Right lobe of liver (tissue), 4 donors: ENCODE results near the gene DEXI.

Experiments used
- CTCF ChIP-seq, 4 donors: fragments of 200-600 bp in 3 of 4; fragments of 450-650 bp in 1 of 4; IDR thresholded peaks; one replicate each; pipeline versions ENCODE4 v1.5.1 to v1.8.0; 2016 to 2022; ENCODE audit warnings: antibody characterized with exemption in 4 of 4, mild to moderate bottlenecking in 2 of 4
- POLR2A ChIP-seq: fragments of 450-650 bp; IDR thresholded peaks from one replicate; pipeline ENCODE4 v1.6.1; 2017; ENCODE audit warnings: antibody characterized with exemption, mild to moderate bottlenecking
- donor health status: DM: no; HTN: no; CAD: no.
- donor health status: DM: no; HTN: no; CAD: no.
- donor health status: DM: no; HTN: yes; CAD: no.

- TF ChIP-seq CTCF (IDR thresholded peaks at IDR 0.05) (no peak), POLR2A (no peak)
These were observed 49.4 kb downstream of the DEXI start for GRCh38 chr16:10892782-10893318.
